Transverse colon (tissue), 4 donors: ENCODE data around the gene UMAD1.

Source experiments
- CTCF ChIP-seq, 5 experiments: fragments of 200-600 bp in 3 of 5; fragments of 450-650 bp in 2 of 5; sonication (generic) in 3 of 5; IDR thresholded peaks; 1 replicate in 2 of 5; 2 replicates in 3 of 5; pipeline ENCODE4 v1.5.1; 2016 to 2017; ENCODE audit warnings: antibody characterized with exemption in 5 of 5, inconsistent platforms in 3 of 5, mild to moderate bottlenecking in 2 of 5, moderate library complexity in 1 of 5
- EP300 ChIP-seq: sonication (generic); formaldehyde crosslinking; IDR thresholded peaks from one replicate; pipeline ENCODE4 v1.6.1; 2017; ENCODE audit warnings: antibody characterized with exemption, low read depth
- POLR2A ChIP-seq: fragments of 450-650 bp; IDR thresholded peaks from one replicate; pipeline ENCODE4 v1.6.1; 2016; ENCODE audit warnings: antibody characterized with exemption, mild to moderate bottlenecking, moderate library complexity
- POLR2AphosphoS5 ChIP-seq, 3 donors: sonication (generic); formaldehyde crosslinking; IDR thresholded peaks; one replicate each; pipeline ENCODE4 v1.6.1; 2016; ENCODE audit warnings: antibody characterized with exemption in 3 of 3

GRCh38 chr7:7596176-7596575 is 44.4 kb upstream of the UMAD1 start:
- TF ChIP-seq CTCF (IDR thresholded peaks at IDR 0.05), result no peak
- TF ChIP-seq POLR2A, result no peak
- no peak for TF ChIP-seq EP300
- no peak for TF ChIP-seq POLR2AphosphoS5 (IDR thresholded peaks at IDR 0.05)
